GM12878 (cell line): ENCODE measurements around the gene OR10H3. TPM values are rescaled to one million over a fixed set of nuclear protein-coding genes. Genes with fewer than 3 reads are reported as not detected.

Source experiments
- ATAC-seq: fragments of 200-7000 bp; cut with Tn5 transposase; 3 replicates; pipeline ENCODE4 v1.9.1; 2020; ENCODE audit warnings: mild to moderate bottlenecking, moderate library complexity
- BruUV-seq: library from RNA; stranded (reverse); fragments of 400-500 nt; replicated peaks from 2 replicates; lab custom pipeline; 2021; lab: Mats Ljungman, UMichigan
- CTCF ChIA-PET: fragments of 300-600 bp; sonication (Branson Sonifier 250); formaldehyde crosslinking; extraction: SDS; loops from one replicate; lab custom pipeline; 2021; ENCODE audit warnings: inconsistent platforms; lab: Yijun Ruan, JAX
- POLR2A ChIA-PET: fragments of 350-600 bp; formaldehyde crosslinking; extraction: SDS; loops from one replicate; lab custom pipeline; 2021; ENCODE audit warnings: inconsistent platforms; lab: Charles Lee
- RAD21 ChIA-PET: fragments of 300-600 bp; sonication (Branson Sonifier 250); formaldehyde crosslinking; loops from one replicate; lab custom pipeline; 2023; ENCODE audit warnings: antibody characterized with exemption; ENCODE audit not compliant: unreplicated experiment; lab: Charles Lee
- SMC1A ChIA-PET: fragments of 300-600 bp; sonication (Branson Sonifier 250); formaldehyde crosslinking; loops from one replicate; lab custom pipeline; 2023; ENCODE audit not compliant: unreplicated experiment, uncharacterized antibody; lab: Charles Lee
- DNase-seq: peaks from one replicate; pipeline ENCODE4 v3.0.0-alpha.2; 2011; ENCODE audit warnings: low read depth, low spot score
- FAIRE-seq: peaks from 3 replicates; lab custom pipeline; 2011; peaks lifted over from hg19 to GRCh38; lab: Jason Lieb, UNC
- H2AFZ ChIP-seq: 2 replicates; pipeline ENCODE4 v1.6.0; 2011; ENCODE audit warnings: low read depth, low read length, control low read depth; ENCODE audit not compliant: control insufficient read depth
- H3K27ac ChIP-seq: 2 replicates; pipeline ENCODE4 v1.5.1; 2011; ENCODE audit warnings: control low read depth; ENCODE audit not compliant: control insufficient read depth, insufficient read depth
- H3K27me3 ChIP-seq, 2 experiments: replicated peaks in 1 of 2; 2 replicates each; pipeline versions ENCODE4 v1.6.0 to v1.6.1; 2011; ENCODE audit warnings: low read length in 1 of 2; ENCODE audit not compliant: control insufficient read depth in 2 of 2, insufficient read depth in 2 of 2
- H3K36me3 ChIP-seq, 2 experiments: 2 replicates each; pipeline ENCODE4 v1.5.1; 2011; ENCODE audit warnings: low read length in 1 of 2; ENCODE audit not compliant: control insufficient read depth in 2 of 2, insufficient read depth in 2 of 2
- H3K4me1 ChIP-seq: 2 replicates; pipeline ENCODE4 v1.6.1; 2011; ENCODE audit warnings: mild to moderate bottlenecking, low read length, moderate library complexity, mixed read lengths; ENCODE audit not compliant: control insufficient read depth, insufficient read depth
- H3K4me2 ChIP-seq: 2 replicates; pipeline ENCODE4 v1.6.0; 2011; ENCODE audit warnings: control low read depth; ENCODE audit not compliant: control insufficient read depth, insufficient read depth
- H3K4me3 ChIP-seq: fragments of 200-600 bp; sonication (generic); 2 replicates; pipeline ENCODE4 v1.5.1; 2016
- H3K79me2 ChIP-seq: 2 replicates; pipeline ENCODE4 v1.6.0; 2011; ENCODE audit warnings: low read length; ENCODE audit not compliant: control insufficient read depth, insufficient read depth
- H3K9ac ChIP-seq: 2 replicates; pipeline ENCODE4 v1.8.0; 2011; ENCODE audit warnings: low read length, control low read depth, mixed read lengths; ENCODE audit not compliant: control insufficient read depth, insufficient read depth
- H3K9me3 ChIP-seq: replicated peaks from 3 replicates; pipeline ENCODE4 v1.5.1; 2011; ENCODE audit warnings: mild to moderate bottlenecking, low read length; ENCODE audit not compliant: control insufficient read depth, insufficient read depth
- H4K20me1 ChIP-seq: 2 replicates; pipeline ENCODE4 v1.6.0; 2011; ENCODE audit not compliant: control insufficient read depth, insufficient read depth
- BCLAF1 ChIP-seq: fragments of 450-650 bp; IDR thresholded peaks from 2 replicates; pipeline ENCODE4 v1.6.1; 2017; ENCODE audit warnings: antibody characterized with exemption, mild to moderate bottlenecking, moderate library complexity
- BHLHE40 ChIP-seq, 2 experiments: fragments of 450-650 bp in 1 of 2; IDR thresholded peaks; 2 replicates each; pipeline ENCODE4 v1.6.1; 2011 to 2017; ENCODE audit warnings: low read depth in 2 of 2, borderline replicate concordance in 1 of 2, improper control_type of control experiment in 1 of 2, low read length in 1 of 2, mild to moderate bottlenecking in 1 of 2
- CHD2 ChIP-seq: IDR thresholded peaks from 2 replicates; pipeline ENCODE4 v1.6.1; 2011; ENCODE audit warnings: low read depth, low read length, improper control_type of control experiment, borderline replicate concordance
- CHD4 ChIP-seq: fragments of 200-600 bp; sonication (generic); IDR thresholded peaks from 2 replicates; pipeline ENCODE4 v1.6.1; 2016; ENCODE audit warnings: mild to moderate bottlenecking
- FOS ChIP-seq: IDR thresholded peaks from 3 replicates; pipeline ENCODE4 v1.6.1; 2011; ENCODE audit warnings: borderline replicate concordance; ENCODE audit not compliant: insufficient read length; ENCODE audit errors: extremely low read depth
- FOXK2 ChIP-seq: fragments of 450-650 bp; IDR thresholded peaks from 2 replicates; pipeline ENCODE4 v1.6.1; 2017; ENCODE audit warnings: mild to moderate bottlenecking, moderate library complexity
- HDGF ChIP-seq: fragments of 450-650 bp; IDR thresholded peaks from 2 replicates; pipeline ENCODE4 v1.6.1; 2016; ENCODE audit warnings: antibody characterized with exemption
- NFYA ChIP-seq: IDR thresholded peaks from 2 replicates; pipeline ENCODE4 v1.6.1; 2011; ENCODE audit warnings: low read depth, mild to moderate bottlenecking, low read length, improper control_type of control experiment, borderline replicate concordance
- RAD51 ChIP-seq: fragments of 450-650 bp; IDR thresholded peaks from 2 replicates; pipeline ENCODE4 v1.6.1; 2016; ENCODE audit warnings: moderate library complexity, mild to moderate bottlenecking, inconsistent platforms
- RCOR1 ChIP-seq: conservative IDR thresholded peaks from 2 replicates; pipeline ENCODE4 v1.6.1; 2012; ENCODE audit warnings: low read depth, low read length, improper control_type of control experiment
- ZBTB11 ChIP-seq: fragments of 450-650 bp; formaldehyde crosslinking; IDR thresholded peaks from 2 replicates; pipeline ENCODE4 v1.5.0; 2022; ENCODE audit warnings: mild to moderate bottlenecking, missing genetic modification characterization
- WGBS: methylation state at CpG from one replicate; pipeline ENCODE4 v1.1.6; 2016; ENCODE audit warnings: low lambda C conversion rate; ENCODE audit not compliant: insufficient replicate concordance, insufficient coverage; ENCODE audit errors: missing lambda C conversion rate; 5-methylcytosine and 5-hydroxymethylcytosine counted together
- in situ Hi-C: fragments of 300-500 bp; cut with MboI; formaldehyde crosslinking; loops from 9 replicates; pipeline ENCODE4 v1.14.3; 2018; ENCODE audit warnings: mixed read lengths
- intact Hi-C: fragments of 100-400 bp; cut with micrococcal nuclease; formaldehyde crosslinking; loops from one replicate; pipeline ENCODE4 v1.14.2; 2022; ENCODE audit not compliant: unreplicated experiment
- polyA plus RNA-seq, 11 experiments: library from polyadenylated mRNA; depleted of rRNA in 4 of 11; unstranded in 6 of 11; stranded (reverse) in 5 of 11; fragments of >200 nt; fragmentation: Nextera tagmentation in 4 of 11; fragmentation: Illumina TruSeq in 1 of 11; extraction: Ambion mirVana in 4 of 11; extraction: Trizol in 1 of 11; gene quantifications; 1 replicate in 1 of 11; 2 replicates in 10 of 11; pipeline versions ENCODE4 v1.2.1 to v1.2.3, GENCODE V29; 2011 to 2016; ENCODE audit warnings: inconsistent platforms in 2 of 11, missing spikeins in 2 of 11, low read depth in 1 of 11
- total RNA-seq, 4 experiments: library from RNA; depleted of rRNA in 3 of 4; stranded (reverse); fragments of >200 nt in 3 of 4; fragmentation: Illumina TruSeq in 1 of 4; extraction: Trizol in 1 of 4; gene quantifications; 2 replicates each; pipeline versions ENCODE4 v1.2.1 to v1.2.3, GENCODE V29; 2013 to 2021

The OR10H3 gene
- total and polyA plus RNA-seq, 10 of the 15 experiments (the other 5 are each of a cell fraction or from before 2014, with no cell fraction given) = not detected

GRCh38 chr19:15721268-15721667 lies 16.5 kb upstream of the OR10H3 start:
- no peak for ATAC-seq
- no peak for FAIRE-seq
- no peaks in the 10 kb centered on the region for H4K20me1 ChIP-seq
- BruUV-seq = no TSS peak
- no peaks in the 10 kb centered on the region for H3K4me1 ChIP-seq
- no peak for DNase-seq
- intact Hi-C loops = no loop called here
- ChIA-PET CTCF (no interaction called here), POLR2A (no interaction called here), SMC1A (no interaction called here)
- H3K9ac ChIP-seq = no peak overlapping the region
- in situ Hi-C loops = no loop called here
- H3K4me2 ChIP-seq = no peak overlapping the region
- H3K4me3 ChIP-seq = no peak overlapping the region
- H3K27ac ChIP-seq = no peak overlapping the region
- TF ChIP-seq ZBTB11 (CRISPR knock-in tag) (no peak), BHLHE40 (IDR thresholded peaks at IDR 0.05; ENCODE audit: borderline replicate concordance in 1 of 2, low read depth in 2 of 2, low read length in 1 of 2) (no peak), CHD2 (no peak), CHD4 (no peak), RCOR1 (no peak), HDGF (no peak), RAD51 (no peak), FOXK2 (no peak), NFYA (no peak), FOS (no peak), BCLAF1 (no peak)
- TF ChIP-seq, all 136 proteins: peak for 0
- H2AFZ ChIP-seq = no peak overlapping the region
- 70% methylated on average over 1 of the region's 1 CpG for whole genome bisulfite sequencing
- RAD21 ChIA-PET = no interaction called here
- H3K36me3 ChIP-seq = no peaks in the 10 kb centered on the region
- no peaks in the 10 kb centered on the region for H3K79me2 ChIP-seq
- no peaks in the 10 kb centered on the region for H3K9me3 ChIP-seq
- H3K27me3 ChIP-seq = no peaks in the 10 kb centered on the region; a peak in 1 of 4 replicates
